Putamen (tissue), 1 donor: Measurements from ENCODE around the gene NMNAT3.
A peak's percentile ranks its signal among the peaks of the same experiment; 100 is the strongest.

Experiments used
- DNase-seq: peaks from one replicate; pipeline ENCODE4 v3.0.0-alpha.2; 2016; ENCODE audit warnings: low spot score

The NMNAT3 gene

DNA sequence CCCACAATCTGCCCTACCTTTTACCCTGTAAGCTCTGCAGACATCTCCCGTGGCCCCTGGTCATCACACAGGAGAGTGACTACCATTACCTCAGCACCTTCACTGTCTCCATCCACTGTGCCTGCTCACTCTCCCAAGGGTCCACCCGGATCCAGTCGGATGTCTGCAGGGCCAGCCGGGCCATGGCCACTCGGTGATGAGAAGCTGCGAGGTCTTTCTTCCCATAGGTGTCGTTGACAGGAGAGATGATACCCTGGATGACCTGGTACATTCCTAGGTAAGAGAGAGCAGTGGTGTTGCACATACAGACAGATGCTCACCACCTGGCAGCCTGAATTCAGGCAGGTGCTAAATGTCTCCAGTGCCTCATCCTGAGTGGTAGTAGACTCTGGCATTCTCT is 99.0 kb downstream of the NMNAT3 start:
- DNase-seq = no peak

DNA sequence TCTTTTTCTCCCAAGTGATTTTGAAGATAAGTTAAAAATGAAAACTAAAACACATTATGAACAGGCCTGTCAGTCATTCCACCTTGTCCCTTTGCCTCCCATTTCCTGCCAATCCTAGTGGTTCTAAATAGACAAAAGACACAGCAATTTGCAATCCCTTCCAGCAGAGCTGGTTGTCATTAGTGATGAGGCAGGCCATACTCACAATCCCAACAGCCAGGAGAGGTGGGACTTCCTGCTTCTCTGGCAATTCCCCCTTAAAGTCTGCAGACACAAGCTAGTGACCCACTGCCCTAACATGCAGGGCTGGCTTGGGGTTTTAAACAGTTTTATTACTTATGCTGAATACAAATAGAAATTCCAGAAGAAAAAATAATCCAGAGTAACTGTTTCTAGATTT is 99.9 kb downstream of the NMNAT3 start:
- DNase-seq = no peak

DNA sequence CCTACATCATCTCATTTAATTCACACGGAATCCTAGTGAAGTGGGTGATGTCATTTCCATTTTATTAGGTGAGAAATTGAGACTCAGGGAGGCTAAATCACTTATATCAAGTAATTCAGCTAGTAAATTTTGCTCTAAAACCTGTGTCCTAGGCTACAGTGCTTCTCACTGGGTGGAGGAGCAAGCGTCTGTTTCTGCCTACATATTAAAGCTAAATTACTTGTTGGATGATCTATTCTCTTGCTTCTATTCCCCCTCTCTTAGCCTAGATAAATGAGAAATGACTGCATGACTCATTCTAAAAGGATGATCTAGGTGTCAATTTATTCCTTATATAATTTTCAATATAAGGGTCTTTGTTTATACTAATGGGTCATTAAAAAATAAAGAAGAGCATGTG is 100.4 kb downstream of the NMNAT3 start:
- DNase-seq = peak; percentile 29

DNA sequence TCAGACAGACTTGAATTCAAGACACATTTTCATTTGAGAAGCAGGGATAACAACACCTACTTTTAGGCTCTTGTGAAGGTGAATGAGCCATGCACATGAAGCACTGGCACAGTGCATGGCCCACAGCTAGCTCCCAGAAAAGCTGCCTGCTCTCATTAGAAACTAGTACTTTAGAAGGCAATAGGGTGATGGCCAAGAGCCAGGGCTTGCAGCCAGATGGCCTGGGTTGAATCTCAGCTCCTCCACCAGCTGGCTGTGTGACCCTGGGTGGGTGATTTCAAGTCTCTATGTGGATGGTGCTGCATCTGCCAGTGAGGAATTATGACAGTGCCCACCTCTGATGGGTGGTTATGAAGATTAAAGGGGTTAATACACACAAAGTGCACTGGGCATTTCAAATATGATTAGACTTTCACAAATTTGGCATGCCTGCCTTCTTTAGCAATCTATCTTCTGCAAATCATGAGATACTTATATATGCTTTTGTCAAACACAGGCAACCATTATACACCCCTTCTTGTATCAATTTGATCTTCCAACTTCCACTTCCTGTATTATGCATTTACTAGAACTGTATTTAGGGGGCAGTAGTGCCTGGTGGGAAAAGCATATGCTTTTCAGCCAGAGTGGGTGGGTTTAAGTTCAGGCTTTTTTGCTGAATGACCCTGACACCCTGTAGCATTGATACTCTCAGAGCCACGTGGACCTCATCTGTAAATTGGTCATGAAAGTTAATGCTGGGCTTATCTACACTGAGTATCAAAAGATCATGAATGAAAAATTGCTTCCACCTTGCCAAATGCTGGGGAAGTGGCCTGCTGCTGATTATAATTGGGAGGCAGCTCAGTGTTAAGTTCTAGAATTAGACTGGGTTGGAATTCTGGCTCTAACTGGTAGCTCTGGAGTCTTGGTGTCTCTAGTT is 103.5 kb downstream of the NMNAT3 start:
- DNase-seq = no peak

DNA sequence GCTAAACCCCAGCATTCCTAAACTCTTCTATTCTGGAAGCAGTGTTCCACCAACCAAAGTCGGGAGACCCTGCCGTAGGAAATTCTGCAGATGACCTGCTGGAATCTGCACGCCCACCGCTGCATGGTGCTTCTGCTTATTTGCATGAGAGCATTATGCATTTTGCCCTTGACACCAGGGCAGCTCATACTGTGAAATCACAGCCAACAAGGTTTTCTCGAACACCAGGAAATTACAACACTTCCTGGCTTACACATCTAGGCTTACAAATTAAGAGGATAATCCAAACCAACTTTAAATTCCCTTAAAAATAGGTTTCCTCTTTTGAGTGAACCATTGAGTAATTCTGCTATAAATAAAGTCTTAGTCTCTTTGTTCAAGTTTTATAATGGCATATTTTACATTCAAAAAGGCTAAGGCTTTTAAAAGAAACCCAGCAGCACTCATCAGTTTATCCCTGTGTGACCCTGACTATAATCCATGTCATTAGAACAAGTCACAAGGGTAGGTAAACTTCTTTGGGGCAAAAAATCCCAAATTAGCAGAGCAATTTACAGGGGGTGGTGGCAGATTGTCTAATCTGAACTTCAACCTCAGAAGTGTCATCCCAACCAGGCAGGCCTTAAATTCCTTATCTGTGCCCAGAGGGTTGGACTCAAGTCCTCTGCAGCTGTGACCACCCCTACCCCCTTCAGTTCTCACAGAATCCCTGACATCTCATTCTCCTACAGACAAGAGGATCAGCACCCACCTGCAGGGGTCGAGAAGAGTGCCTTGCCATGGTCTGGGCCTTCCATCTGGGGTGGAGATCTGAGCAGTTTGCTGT is 104.7 kb downstream of the NMNAT3 start:
- DNase-seq = no peak

DNA sequence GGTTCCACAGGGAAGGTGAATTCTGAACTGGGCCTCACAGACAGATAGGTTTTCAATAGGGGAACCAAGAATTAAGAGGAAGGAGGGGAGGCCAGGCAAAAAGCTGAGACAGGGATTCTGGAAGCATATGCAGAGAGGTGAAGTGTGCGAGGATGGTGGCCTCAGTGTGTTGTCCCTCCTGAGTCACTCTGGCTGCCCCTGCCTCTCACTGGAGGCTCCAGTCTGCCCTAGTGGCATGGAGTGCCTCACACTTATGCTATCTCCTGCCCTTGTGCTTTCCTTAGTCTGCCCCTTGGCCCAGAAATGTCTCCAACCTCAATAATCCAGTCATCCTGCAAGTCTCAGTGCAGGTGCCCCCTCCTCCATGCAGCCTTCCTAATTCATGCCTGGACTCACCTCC is 106.1 kb downstream of the NMNAT3 start:
- no peak for DNase-seq

DNA sequence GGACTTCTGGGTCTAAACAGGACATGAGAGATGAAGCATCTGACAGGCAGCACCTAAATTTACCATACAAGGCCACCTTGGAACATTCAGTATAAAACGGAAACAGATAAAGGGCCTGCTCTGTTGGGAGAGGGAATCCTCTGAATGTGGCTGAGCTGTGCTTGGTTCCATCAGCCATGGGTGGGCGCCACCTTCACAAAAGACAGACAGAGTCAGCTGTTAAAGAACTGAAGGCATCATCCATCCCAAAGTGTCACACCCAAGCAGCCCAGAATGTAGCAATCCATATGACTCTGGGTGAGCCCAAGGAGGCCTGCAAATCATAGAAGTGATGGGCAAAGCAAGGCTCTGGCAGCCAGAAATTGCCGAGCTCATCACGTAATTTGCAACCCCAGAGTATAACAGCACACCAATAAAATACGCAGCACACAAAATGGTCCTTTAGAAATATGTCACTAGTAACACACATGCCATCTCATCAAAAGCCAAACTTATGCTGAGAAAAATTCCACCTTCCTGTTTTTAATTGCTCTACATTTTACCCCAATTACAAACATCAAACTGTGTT is 113.4 kb downstream of the NMNAT3 start:
- no peak for DNase-seq

DNA sequence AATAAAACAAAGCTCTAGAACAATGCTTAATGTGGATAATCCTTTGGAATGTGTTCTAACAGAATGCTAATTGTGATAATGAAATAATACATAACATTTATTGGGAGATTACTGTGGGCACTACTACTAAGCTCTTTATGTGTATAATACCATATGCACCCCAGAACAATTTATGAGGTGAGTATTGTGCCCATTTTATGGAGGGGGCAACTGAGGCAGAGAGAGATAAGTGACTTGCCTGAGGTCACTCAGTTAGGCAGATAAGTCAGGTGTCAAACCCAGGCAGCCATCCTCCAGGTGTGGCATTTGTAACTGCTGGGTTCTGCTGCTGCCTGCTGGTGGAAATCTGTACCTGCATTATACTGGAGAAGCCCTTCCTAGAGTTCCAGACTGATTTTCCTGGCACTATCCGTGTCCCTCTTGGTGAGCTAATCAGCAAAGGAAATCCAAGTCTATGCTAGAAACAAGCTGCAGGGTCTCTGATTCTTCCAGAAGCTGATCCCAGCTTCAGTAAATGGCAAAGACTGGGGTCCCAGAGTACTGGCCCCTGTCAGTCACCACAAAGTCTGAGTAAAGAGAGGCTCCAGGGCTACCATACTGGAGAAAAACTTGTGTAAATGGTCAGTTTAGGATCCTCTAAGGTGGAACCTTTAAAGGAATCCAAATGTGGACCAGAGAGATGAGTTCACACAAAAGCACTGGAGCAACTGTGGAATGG is 115.7 kb downstream of the NMNAT3 start:
- no peak for DNase-seq

DNA sequence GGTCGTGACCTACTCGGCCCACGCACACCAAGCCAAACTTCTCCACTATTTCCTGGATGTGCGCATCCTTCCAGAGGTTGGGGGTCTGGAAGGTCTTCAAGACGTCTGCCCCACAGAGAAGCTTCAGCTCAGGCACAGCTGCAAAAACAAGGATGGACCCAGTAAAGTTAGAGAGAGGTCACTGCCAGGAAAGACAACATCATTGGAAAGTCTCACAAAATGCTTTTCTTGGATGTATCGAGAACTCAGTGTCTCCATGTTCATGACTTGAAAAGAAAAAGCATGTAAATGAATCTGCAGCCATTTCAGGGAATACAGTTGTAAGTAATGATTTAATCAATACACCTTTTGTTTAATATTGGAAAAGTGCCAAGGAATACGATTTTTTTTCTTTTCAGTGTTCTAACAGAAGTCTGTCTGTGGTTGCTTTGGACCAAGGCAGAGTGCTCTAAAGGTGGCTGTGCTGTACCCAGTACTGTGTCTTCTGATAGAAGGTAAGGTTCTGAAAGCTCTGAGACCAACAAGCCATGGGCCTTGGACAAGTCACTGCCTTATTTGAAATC is 116.4 kb downstream of the NMNAT3 start:
- no peak for DNase-seq

DNA sequence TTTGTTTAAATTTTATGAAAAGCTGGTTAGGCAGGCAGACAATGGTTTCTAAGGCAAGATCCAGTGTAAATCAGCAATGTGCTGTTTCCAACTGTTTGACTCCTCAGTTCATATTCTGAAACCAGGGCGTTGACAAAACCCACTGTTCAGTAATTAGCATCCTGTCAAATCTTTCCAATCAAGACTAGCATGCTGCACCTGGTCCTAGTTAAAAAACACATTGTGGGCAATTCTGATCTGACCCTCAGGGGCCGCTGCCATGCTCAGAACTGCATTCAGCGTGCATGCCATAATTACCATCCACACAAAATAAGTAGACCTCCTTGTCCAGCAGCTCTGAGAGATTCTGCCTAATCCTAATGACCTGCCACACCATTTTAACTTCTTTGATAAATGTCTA is 117.4 kb downstream of the NMNAT3 start:
- no peak for DNase-seq

DNA sequence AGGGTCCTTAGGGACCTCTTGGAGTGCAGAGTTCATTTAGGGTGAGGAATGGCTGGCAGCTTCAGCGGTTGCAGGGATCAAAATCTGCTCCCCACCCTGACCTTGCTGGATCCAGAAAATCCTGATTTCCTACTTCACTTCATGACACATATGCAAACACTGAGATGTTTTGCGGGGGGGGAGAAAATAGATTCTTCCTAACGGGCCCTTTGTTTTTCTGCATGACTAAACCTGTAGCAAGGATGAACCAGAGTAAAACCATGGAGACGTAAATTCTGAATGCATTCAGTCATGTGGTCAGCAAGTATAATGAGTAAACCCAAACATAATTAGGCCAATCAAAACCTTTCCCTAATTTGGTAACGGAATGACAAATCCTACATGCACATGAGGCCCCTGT is 118.2 kb downstream of the NMNAT3 start:
- DNase-seq = no peak

DNA sequence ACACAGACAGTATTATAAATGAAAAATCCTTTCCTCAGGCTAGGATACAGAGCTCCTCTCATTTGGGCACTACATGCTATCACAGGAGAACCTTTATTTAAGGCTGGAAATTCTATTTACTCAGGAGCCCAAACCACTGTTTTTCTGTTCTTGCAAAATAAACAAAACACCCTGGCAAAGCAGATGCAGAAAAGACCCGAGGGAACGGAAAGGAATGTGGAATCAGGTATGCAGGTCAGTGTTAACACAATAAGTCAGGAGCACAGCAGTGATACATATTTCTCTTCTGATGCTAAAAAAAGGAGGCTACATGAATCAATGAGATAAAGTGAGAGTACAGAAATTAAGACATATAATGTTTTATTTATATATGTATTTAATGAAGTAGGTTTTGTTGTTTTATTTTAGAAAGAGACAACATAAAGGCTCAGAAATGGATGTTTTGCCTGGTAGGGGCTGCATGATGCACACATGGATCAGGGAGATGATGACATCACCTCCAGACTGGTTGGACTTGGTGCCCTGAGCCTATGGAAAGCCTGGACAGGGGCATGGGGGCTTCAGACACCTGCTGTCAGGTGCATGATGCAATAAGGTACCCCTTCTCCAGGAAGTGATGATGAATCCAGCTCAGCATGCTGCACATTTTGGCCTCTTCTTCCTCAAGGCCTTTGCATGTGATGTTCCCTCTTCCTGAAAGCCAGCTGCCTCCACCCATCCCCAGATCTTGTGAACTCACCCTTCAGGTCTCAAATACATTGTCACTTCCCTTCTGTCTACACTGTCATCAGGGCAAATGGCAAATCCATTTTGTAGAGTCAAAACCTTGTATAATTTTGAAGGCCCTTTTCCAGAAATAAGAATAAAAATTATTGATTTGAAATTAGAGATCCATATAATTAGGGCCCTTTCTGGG is 119.2 kb downstream of the NMNAT3 start:
- no peak for DNase-seq

DNA sequence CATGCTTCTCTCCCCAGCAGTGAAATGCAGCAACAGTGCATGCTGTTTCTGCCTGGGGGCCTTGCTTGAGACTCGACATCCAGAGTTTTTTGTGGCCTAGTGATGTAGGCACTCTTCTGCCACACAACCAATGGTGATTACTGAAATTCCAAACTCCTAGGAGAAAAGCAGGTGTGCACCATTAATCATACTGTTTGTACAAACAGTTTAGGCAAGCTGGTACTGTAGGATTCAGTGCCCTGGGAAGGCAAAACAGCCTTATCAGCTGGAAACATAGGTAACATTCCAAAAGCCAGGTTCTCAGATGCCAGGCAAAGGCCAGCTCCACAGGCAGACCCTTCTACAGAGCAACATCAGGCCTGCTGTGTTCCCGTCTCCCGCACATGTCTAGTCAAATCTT is 120.7 kb downstream of the NMNAT3 start:
- DNase-seq = no peak

DNA sequence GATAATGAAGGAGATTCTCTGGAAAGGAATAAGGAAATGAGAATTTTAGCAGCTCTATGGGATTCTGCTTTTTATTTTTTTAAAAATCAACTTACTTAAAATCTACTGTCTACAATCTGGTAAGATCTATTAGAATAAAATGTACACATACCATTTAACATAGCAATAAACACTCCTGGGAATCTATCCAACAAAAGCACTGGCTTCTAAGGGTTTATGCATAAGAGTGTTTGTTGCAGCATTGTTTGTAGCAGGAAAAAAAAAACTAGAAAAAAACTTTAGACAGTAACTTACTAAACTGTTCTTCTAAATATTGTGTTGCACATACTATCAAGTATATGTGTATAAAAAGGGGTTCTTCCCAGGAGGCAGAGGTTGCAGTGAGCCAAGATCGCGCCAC is 122.5 kb downstream of the NMNAT3 start:
- DNase-seq = no peak

DNA sequence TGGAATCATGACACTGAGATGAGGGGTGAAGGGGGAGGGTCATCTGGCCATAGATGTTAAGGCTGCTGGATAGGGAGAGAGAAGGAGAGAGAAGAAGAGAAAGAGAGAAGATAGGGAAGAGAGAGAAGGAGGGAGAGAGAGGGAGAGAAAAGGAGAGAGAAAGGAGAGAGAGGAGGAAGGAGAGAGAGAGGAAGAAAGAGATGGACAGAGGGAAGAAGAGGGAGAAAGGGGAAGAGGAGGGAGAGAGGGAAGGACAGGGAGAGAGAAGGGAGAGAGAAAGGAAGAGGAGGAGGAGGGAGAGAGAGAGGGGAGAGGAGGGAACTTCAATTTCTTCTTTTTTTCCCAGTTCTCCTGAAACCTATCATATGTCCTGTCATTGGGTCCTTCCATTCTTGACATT is 123.1 kb downstream of the NMNAT3 start:
- no peak for DNase-seq

DNA sequence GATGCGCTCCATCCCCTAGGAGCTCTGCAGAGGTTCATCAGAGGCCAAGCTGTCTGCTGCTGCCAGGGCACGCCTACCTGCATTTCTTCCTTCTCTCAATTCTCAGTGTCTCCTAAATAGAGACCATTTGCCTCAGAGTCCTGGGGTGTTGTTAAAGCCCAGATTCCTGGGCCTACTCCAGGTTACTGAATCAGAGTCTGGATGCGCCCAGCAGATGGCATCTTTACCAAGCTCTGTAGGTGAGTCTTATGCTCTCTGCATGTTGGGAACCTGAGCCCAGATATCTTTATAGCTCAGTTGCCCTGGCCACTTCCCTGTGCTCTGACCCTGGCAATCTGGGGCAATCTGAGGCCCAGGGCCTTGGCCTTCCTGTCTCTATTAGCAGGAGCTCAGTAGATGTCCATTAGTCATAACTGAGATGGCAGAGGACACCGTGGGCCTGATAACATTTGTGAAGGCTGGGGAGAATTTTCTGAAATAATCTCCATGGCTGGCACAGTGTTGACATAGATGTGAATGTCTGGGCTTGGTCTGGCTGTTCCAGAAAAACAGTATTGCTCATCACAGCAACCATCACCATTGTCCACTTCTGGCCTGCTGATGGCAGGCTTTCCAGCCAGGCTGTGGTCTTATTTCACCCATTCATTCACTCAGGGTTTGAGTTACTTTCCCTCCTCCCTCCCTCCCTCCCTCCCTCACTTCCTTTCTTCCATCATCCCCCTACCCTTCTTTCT is 125.0 kb downstream of the NMNAT3 start:
- no peak for DNase-seq

DNA sequence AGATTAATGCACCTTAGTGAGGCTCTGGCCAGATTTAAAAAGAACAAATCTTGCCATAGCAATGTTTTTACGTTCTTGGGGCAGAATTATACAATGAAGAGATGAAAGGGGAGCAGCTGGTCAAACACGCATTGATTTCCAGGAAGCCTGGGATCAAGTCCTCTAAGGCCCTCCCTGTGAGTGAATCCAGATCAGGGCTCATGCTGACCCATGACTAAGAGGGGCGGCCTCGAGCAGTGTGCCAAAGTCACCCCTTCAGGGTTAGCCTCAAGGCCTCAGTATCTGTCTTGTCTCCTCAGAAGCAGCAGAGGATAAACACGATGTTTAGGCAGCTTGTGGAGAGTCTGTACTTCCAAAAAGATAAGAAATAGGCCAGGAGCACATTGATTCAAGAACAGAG is 129.0 kb downstream of the NMNAT3 start:
- no peak for DNase-seq

DNA sequence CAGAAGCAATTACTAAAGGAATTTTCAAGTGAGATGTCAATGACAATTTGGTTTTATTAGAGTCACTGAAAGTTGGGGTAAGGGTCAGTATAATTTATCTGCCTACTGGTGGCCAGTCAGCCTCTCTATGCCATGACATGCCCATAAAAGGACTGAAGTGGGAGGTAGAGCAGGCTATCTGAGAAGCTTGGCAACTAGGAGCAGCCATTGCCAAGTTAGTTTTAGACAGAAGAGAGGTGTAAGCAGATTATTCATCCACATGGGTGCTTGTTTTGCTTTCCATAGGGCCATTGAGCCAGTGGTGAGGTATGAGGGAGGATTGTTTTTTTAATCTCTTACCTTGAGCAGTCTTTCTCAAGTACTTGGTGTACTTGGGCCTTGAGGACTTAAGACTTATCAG is 130.1 kb downstream of the NMNAT3 start:
- no peak for DNase-seq

DNA sequence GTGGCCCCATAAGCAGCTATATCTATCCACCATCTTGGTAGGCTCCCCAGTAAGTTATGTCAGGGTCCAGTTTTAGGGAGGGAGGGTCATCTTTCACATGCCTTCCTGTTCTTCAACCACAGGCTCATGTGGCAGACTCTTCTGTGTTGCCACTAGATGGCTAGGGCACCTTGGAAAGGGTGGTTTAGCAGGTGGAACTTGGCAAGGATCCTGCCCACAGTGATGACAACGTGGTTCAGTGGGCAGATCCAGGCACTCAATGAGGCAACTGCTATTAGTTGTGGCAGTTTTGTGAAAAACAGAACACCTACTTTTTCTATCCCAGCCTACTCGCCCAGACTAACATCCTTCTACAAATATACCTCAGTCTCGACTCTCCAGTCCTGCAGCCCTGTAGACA is 131.0 kb downstream of the NMNAT3 start:
- no peak for DNase-seq
